NCI-H146 treated with DMSO at 0.1 percent for 48 hours (cell line): ENCODE data around the gene TBCD.

Source experiments
- DNase-seq: peaks from one replicate; lab custom pipeline; 2025; ENCODE audit not compliant: unreplicated experiment; lab: John Stamatoyannopoulos, UW

TBCD gene

GRCh38 chr17:82933911-82934310 is 182.0 kb downstream of the TBCD start:
- no peak for DNase-seq

GRCh38 chr17:82935966-82936767 is 184.3 kb downstream of the TBCD start:
- DNase-seq: no peak

GRCh38 chr17:82936768-82937171 is 184.9 kb downstream of the TBCD start:
- DNase-seq: no peak

GRCh38 chr17:82937411-82938371 is 185.8 kb downstream of the TBCD start:
- DNase-seq: no peak

DNA sequence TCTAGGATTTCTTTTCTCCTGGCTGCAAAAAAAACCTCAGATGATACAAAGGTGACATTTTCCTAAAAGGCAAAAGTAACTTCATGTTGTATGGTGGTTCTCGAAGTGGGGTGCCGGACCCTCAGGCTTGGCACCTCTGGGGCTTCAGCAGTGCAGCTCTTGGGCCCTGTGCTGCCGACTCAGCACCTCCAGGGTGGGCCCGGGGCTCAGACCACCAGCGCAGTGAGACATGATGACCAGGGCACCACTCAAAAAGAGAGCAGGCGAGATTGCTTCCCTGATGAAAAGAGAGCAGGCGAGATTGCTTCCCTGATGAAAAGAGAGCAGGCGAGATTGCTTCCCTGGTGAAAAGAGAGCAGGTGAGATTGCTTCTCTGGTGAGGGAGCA is 186.6 kb downstream of the TBCD start:
- DNase-seq: no peak

- DNase-seq: no peak
These were observed 187.2 kb downstream of the TBCD start for GRCh38 chr17:82938873-82939620.

DNA sequence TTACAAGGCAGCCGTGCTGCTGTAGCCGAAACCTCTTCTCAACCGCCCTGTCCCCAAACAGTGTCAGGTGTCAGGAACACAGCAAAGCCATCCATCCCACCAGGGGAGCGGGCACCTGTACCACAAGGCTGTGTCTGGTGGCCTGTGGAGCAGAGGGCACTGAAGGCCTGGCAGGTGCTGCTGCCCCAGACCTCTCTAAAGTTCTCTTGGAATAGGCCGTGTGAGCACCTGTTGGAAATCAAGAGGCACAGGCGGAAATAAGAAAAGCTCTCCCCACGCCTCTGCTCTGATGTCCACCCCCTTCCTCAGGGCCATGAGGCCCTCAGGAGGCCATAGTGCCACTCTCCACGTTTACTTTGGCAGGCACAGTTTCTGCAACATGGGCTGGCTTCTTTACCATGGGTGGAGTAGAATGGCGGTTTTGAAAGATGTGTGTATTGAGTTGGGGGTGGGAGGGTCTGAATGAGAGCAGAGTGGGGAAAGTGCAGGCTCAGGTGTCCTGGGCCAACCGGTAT is 187.8 kb downstream of the TBCD start:
- DNase-seq: no peak

DNA sequence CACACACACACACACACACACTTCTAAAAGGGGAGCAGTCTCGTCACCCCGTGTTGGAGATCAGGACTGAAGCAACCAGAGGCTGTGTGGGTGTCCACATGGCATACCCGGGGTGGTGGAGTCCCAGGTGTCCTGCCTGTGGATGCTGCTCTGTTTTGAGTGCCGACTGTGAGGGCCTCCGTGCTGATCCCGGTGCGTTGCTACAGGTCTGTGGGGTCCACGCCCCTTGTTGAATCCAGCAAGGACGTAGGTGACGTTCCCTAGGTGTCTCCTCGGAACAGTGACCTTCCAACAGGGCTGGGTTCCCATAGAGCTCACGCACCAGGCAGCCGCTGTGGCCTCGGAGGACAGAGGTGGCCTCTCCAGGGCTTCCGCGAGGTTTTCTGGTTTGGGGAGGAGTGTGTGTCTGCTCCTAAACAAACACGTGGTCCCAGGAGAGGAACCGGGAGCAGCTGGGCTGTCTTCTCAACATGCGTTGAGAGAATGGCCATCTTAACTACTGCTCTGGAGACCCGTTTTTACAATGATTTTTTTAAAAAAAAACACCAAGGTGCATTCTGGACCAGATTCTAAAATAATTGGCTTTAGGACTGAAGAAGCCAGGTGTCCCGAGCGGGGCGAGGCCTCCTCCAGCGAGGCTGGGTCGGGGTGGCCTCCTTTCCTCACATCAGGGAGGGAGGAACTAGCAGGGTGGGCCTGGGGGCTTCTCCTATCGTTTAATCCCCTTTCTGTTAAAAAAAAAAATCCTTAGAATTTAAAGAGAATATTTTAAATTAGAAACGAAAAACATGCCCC is 188.6 kb downstream of the TBCD start:
- no peak for DNase-seq

GRCh38 chr17:82941021-82942001 is 189.4 kb downstream of the TBCD start:
- no peak for DNase-seq

DNA sequence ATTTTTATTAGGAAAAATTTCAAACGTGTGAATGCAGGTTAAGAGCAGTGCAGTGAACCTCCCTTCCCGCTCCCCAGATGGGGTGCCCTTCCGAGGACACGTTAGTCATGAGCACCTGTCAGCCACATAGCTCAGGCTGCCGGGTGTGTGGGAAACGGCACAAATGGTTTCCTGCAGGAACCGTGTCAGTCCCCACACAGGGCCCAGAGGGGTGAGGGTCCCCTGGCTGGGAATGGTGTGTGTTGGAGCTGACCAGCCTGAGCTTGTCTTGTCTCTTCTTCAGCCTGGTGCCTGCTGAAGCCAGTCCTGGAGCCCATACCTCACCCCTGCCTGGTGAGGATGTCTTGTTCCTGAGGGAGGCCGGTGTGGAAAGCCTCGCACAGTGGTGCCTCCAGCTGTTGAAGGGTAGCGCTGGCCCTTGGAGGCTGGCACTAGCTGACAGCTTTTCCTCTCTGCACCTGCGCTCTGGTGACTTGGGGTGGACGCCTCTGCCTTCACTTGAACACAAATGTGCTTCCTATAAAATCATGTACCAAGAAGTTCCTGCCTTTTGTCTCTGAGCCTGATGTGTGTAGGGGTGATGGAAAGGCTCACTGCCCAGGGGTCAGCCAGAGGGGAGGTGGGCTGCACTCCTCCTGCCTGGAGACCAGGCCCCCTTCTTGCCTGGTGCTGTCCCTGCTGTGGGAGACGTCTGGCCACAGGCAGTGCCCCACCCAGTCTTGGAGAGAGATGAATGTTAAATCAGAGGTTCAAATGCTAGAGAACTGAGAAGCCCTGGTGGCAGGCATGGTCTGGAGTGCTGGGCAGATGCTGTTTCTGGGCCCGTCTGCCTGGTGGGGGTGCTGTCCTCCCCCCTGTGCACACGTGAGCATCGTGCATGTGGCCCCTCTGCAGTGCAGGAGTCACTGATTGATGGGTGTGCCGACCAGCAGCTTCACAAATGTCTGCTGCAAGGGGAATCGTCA is 190.6 kb downstream of the TBCD start:
- DNase-seq: no peak

- no peak for DNase-seq
These were observed 191.5 kb downstream of the TBCD start for GRCh38 chr17:82943339-82943738.

- no peak for DNase-seq
These were observed 191.9 kb downstream of the TBCD start for GRCh38 chr17:82943751-82944150.

GRCh38 chr17:82944990-82945389 is 193.1 kb downstream of the TBCD start:
- DNase-seq: no peak

DNA sequence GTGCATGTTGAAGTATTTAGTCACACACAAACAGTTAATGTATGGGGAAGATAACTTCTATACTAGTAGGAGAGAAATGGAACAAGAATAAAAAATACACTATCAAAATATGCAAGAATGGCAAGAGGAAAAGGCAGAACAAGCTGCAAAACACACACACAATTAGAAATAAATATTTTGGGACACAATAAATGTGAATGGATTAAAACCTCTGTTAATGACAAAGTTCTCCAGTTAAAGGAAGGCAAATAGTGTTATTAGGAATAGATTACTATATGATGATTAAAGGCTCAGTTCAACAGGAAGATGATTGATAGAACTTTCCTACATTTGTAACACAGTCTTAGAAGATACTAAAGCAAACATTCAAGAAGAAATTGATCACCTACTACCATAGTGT is 194.2 kb downstream of the TBCD start:
- no peak for DNase-seq

- no peak for DNase-seq
These were observed 195.5 kb downstream of the TBCD start for GRCh38 chr17:82947051-82947991.

GRCh38 chr17:82948081-82948511 is 196.2 kb downstream of the TBCD start:
- no peak for DNase-seq

DNA sequence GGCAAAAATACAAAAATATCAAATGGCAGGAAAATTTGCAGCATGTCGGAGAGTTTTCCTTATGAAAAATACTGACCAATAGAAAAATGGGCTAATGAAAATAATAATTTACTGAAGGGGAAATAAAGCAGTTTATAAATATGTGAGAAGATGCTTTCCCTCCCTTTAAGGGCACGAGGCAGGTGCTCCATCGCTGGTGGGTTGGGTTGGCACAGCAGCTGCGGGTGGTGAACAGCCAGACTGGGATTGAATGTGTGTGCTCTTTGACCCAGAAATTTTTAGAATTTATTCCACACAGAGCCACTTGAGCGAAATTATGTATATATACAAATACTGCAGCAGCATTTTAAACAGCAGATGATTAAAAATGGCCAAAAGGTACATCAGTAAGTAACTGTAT is 197.1 kb downstream of the TBCD start:
- DNase-seq: no peak
